OCI-LY1 (cell line): ENCODE data around the gene GAGE1.

ENCODE experiments used
- H2AFZ ChIP-seq: fragments of 200-600 bp; sonication (generic), shearing (Covaris generic); 2 replicates; pipeline ENCODE4 v1.6.0; 2014; ENCODE audit warnings: antibody characterized with exemption, mild to moderate bottlenecking, low read length
- H3F3A ChIP-seq: fragments of 200-600 bp; sonication (generic), shearing (Covaris generic); 2 replicates; pipeline ENCODE4 v1.6.0; 2014; ENCODE audit warnings: mild to moderate bottlenecking, antibody characterized with exemption, low read length, moderate library complexity; ENCODE audit not compliant: insufficient read depth
- H3K27ac ChIP-seq: fragments of 200-600 bp; sonication (generic); 2 replicates; pipeline ENCODE4 v1.5.1; 2014; ENCODE audit warnings: low read length, mixed run types, mild to moderate bottlenecking, low read depth; ENCODE audit not compliant: poor library complexity, severe bottlenecking
- H3K27me3 ChIP-seq: fragments of 200-600 bp; sonication (generic); 2 replicates; pipeline ENCODE4 v1.6.0; 2014; ENCODE audit warnings: antibody characterized with exemption, mild to moderate bottlenecking, low read length, moderate library complexity; ENCODE audit not compliant: insufficient read depth
- H3K36me3 ChIP-seq: fragments of 200-600 bp; sonication (generic); 2 replicates; pipeline ENCODE4 v1.6.1; 2014; ENCODE audit warnings: mild to moderate bottlenecking, antibody characterized with exemption, low read length, moderate library complexity, mixed read lengths; ENCODE audit not compliant: insufficient read depth
- H3K4me1 ChIP-seq: fragments of 200-600 bp; sonication (generic); 2 replicates; pipeline ENCODE4 v1.5.1; 2014; ENCODE audit warnings: mild to moderate bottlenecking, low read length, moderate library complexity; ENCODE audit not compliant: insufficient read depth, severe bottlenecking
- H3K4me2 ChIP-seq: fragments of 200-600 bp; sonication (generic), shearing (Covaris generic); 2 replicates; pipeline ENCODE4 v1.6.1; 2014; ENCODE audit warnings: low read length
- H3K4me3 ChIP-seq: fragments of 200-600 bp; sonication (generic); 2 replicates; pipeline ENCODE4 v1.5.1; 2014; ENCODE audit warnings: low read length, low read depth, mild to moderate bottlenecking, mixed read lengths; ENCODE audit not compliant: poor library complexity, severe bottlenecking
- H3K79me2 ChIP-seq: fragments of 200-600 bp; shearing (Covaris generic); 2 replicates; pipeline ENCODE4 v1.6.1; 2016; ENCODE audit warnings: mixed run types, low read length, mixed read lengths; ENCODE audit not compliant: insufficient read depth
- H3K9ac ChIP-seq: fragments of 200-600 bp; sonication (generic), shearing (Covaris generic); 2 replicates; pipeline ENCODE4 v1.6.1; 2014; ENCODE audit warnings: mild to moderate bottlenecking, low read length, mixed read lengths
- H3K9me2 ChIP-seq: fragments of 200-600 bp; sonication (generic), shearing (Covaris generic); 2 replicates; pipeline ENCODE4 v1.6.1; 2014; ENCODE audit warnings: low read depth, mild to moderate bottlenecking, low read length, mixed read lengths
- H3K9me3 ChIP-seq: fragments of 200-600 bp; shearing (Covaris generic); 2 replicates; pipeline ENCODE4 v1.6.1; 2014; ENCODE audit warnings: low read length, mixed read lengths
- H4K20me1 ChIP-seq: fragments of 200-600 bp; sonication (generic), shearing (Covaris generic); 2 replicates; pipeline ENCODE4 v1.6.0; 2016; ENCODE audit warnings: mild to moderate bottlenecking, low read length; ENCODE audit not compliant: insufficient read depth
- EZH2 ChIP-seq: fragments of 200-600 bp; sonication (generic), shearing (Covaris generic); IDR thresholded peaks from 2 replicates; pipeline ENCODE4 v1.8.0; 2017; ENCODE audit warnings: borderline replicate concordance, mixed run types, mild to moderate bottlenecking, antibody characterized with exemption, low read length, moderate library complexity, mixed read lengths
- TF ChIP-seq, protein P1 (sequence below): fragments of 200-600 bp; sonication (generic), shearing (Covaris generic); IDR thresholded peaks from 2 replicates; pipeline ENCODE4 v1.5.1; 2017; ENCODE audit warnings: mild to moderate bottlenecking, antibody characterized with exemption, low read length, moderate library complexity, mixed read lengths

Gene GAGE1

DNA sequence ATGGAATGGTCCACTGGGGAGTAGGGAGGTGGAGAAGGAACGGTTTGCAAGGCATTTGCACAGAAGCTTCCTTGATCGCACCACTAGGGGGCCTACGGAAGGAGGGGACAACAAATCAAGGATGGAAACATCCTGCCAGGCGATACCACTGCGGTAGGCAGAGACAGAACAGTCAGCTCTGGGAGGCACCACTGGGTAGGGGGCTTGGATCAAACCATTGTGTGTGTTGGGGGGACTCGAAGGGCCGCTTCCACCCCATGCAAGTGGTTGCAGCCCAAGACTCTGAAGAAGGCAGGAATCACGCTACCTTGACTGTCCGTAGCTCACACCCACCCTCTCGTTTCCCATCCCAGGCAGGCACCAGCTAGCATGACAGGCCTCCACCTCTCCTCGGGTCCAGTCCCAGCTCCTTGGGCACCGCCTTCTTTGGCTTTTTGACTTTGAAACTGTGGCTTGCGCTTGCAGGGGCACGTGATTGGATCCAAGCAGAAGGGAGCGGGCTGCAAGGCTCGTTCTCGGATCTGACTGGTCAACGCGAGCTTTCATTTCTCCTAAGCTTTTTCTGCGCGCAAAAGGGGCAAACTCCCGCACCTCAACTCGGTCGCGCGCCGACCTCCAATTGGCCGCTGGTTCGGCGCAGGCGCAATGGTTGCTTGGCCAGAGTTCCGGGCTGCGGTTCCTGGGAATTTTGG is 28.4 kb downstream of the GAGE1 start:
- Histone ChIP-seq H4K20me1 (no peaks in the 10 kb centered on the region), H3F3A (no peaks in the 10 kb centered on the region), H3K36me3 (no peaks in the 10 kb centered on the region), H3K9me2 (no peaks in the 10 kb centered on the region), H3K4me1 (no peaks in the 10 kb centered on the region), H3K4me3 (no peak overlapping the region), H2AFZ (no peak overlapping the region), H3K27me3 (no peaks in the 10 kb centered on the region), H3K79me2 (no peaks in the 10 kb centered on the region), H3K27ac (no peak overlapping the region), H3K9me3 (no peaks in the 10 kb centered on the region), H3K9ac (no peak overlapping the region), H3K4me2 (no peak overlapping the region)
- TF ChIP-seq EZH2, result no peak
- TF ChIP-seq, protein P1, sequence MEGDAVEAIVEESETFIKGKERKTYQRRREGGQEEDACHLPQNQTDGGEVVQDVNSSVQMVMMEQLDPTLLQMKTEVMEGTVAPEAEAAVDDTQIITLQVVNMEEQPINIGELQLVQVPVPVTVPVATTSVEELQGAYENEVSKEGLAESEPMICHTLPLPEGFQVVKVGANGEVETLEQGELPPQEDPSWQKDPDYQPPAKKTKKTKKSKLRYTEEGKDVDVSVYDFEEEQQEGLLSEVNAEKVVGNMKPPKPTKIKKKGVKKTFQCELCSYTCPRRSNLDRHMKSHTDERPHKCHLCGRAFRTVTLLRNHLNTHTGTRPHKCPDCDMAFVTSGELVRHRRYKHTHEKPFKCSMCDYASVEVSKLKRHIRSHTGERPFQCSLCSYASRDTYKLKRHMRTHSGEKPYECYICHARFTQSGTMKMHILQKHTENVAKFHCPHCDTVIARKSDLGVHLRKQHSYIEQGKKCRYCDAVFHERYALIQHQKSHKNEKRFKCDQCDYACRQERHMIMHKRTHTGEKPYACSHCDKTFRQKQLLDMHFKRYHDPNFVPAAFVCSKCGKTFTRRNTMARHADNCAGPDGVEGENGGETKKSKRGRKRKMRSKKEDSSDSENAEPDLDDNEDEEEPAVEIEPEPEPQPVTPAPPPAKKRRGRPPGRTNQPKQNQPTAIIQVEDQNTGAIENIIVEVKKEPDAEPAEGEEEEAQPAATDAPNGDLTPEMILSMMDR, result peak; percentile 13; the same call in 1 of the 2 replicates

DNA sequence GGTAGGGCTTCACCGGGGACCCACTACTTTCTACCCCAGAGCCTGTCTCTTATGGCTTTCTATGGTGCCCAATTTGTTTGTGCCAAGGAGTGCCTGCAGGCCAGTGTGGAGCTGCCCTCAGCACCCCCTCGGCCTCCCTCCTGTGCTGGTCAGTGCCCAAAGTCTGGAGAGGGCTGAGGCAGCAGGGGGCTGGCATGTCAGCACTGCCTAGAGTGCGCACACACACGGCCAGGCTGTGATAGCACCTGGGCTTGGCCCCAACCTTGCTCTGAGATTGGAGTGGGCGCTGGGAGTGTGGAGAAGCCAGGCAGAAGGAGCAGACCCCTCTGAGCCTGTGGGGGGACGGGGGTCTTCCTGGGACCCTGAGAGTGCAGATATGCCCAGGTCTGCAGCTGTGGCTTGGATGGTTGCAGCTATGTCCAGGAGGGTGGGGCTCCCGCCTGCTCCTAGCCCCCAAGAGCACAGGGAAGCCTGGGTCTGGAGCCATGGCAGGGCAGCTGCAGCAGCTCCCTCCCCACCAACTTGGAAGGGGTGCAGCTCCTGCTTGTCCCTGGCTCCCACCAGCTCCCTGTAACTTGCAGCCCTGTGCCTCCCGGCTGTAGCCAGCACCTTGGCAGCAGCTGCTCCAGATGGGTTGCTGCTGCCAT is 46.3 kb downstream of the GAGE1 start:
- Histone ChIP-seq H2AFZ (no peak overlapping the region), H3K9ac (no peak overlapping the region), H3K27me3 (no peaks in the 10 kb centered on the region), H3K9me2 (no peaks in the 10 kb centered on the region), H3K4me2 (no peak overlapping the region), H3K79me2 (no peaks in the 10 kb centered on the region), H4K20me1 (no peaks in the 10 kb centered on the region), H3K4me1 (no peaks in the 10 kb centered on the region), H3K4me3 (no peak overlapping the region), H3K27ac (no peak overlapping the region), H3F3A (no peaks in the 10 kb centered on the region), H3K9me3 (no peaks in the 10 kb centered on the region), H3K36me3 (no peaks in the 10 kb centered on the region)
- no peak for TF ChIP-seq EZH2
- TF ChIP-seq, protein P1, result no peak

DNA sequence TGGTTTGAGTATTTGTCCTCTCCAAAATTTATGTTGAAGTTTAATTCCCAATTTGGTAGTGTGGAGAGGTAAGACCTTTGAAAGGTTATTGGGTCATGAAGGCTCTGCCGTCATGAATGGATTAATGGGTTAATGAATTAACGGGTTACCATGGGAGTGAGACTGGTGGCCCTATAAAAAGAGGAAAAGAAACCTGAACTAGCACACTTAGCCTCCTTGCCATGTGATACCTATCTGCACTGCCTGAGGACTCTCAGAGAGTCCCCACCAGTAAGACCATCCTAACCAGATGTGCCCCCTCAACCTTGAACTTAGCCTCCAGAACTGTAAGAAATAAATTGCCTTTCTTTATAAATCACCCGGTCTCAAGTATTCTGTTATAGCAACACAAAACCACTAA is 57.7 kb downstream of the GAGE1 start:
- no peaks in the 10 kb centered on the region for H3K36me3 ChIP-seq
- H2AFZ ChIP-seq, result no peak overlapping the region
- H3K9ac ChIP-seq, result no peak overlapping the region
- no peaks in the 10 kb centered on the region for H3K79me2 ChIP-seq
- no peak overlapping the region for H3K4me2 ChIP-seq
- no peaks in the 10 kb centered on the region for H3K9me3 ChIP-seq
- TF ChIP-seq EZH2, result no peak
- TF ChIP-seq, protein P1, result no peak
- no peaks in the 10 kb centered on the region for H3K27me3 ChIP-seq
- no peak overlapping the region for H3K4me3 ChIP-seq
- H4K20me1 ChIP-seq, result no peaks in the 10 kb centered on the region
- no peak overlapping the region for H3K27ac ChIP-seq
- no peaks in the 10 kb centered on the region for H3K4me1 ChIP-seq
- no peaks in the 10 kb centered on the region for H3F3A ChIP-seq
- no peaks in the 10 kb centered on the region for H3K9me2 ChIP-seq
